GM18517 (cell line): ENCODE data around the gene CDH23.
A peak's percentile ranks its signal among the peaks of the same experiment; 100 is the strongest.

Experiments
- ATAC-seq: cut with Tn5 transposase; IDR thresholded peaks from one replicate; pipeline ENCODE4 v1.9.1; 2021; ENCODE audit warnings: mild to moderate bottlenecking, moderate library complexity; ENCODE audit not compliant: unreplicated experiment

CDH23 gene

DNA sequence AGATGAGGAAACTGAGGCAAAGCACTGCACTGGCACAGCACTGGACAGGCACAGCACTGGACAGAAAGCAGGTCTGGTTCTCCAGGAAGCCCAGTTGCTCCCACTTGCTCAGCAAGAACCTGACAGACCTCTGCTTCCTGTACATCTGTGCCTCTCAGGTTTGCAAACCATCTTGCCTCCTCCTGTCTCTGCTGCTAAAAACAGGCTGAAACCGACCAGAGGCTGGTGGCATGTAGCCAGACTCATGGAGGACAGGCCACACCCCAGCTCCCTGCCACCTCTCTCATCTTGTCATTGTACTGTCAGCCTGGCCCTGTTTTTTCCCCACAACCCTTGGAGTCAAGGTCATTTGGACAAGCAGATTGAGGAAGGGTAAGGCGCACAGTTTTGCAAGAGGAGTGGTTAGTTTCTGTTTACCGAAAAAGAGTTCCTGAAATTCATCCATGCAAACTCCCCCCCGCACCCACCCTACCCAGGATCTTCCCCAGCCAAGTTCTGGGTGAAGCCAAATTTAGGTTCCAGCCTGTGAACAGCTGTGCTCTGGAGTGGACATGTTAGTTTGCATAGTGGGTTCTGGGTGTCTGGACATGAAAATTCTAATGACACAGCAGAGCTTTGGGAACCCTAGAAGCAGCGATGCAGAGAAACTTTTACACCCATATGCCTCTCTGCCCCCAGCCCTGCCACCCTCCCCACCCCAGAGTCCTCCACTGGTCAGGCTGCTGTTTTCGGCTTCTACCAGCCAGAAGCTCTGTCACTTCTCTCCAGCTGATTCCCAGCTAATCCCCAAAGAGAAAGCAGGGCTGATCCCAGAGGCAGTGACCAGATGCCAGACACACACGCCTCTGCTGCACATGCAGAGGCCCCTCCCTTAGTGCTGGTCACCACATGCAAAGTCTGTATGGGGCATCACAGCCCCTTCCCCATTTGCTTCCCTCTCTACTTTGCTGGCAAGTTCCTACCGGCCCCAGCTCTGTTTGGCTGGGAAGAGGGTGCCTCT, 331.3 kb downstream of the CDH23 start:
- ATAC-seq, result peak; percentile 60

DNA sequence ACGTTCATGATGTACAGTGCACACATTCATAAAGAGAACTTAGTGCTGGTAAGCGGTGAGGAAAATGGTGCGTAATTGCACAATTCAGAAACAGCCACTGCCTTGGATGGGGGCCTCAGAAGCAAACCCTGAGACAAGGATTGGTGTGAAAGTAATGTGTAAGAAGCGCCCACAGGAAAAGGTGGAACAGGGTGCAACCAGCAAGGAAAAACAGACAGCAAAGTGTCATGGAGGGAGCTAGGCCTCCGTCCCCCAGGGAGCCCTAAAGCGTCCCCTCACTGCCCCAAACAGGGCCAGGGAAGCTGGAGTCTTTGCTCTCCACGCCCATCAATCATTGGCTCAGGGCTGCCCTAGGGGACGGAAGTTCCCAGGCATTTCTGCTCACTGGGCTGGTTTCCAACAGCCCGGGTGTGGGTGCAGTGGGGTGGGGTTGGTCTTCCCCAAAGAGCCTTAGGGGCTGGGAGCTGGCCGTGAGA, 332.5 kb downstream of the CDH23 start:
- no peak for ATAC-seq

DNA sequence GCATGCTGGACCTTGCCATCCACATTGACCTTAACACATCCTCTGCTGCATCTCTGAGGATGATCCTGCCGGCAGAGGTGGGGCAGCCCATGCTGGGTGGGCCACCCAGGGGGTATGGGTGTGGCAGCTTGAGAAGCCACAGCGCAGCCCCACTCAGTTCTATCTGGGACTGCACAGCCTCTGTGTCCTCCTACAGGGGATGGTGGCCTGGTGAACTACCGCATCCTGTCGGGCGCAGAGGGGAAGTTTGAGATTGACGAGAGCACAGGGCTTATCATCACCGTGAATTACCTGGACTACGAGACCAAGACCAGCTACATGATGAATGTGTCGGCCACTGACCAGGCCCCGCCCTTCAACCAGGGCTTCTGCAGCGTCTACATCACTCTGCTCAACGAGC, 335.1 kb downstream of the CDH23 start:
- ATAC-seq, result no peak

DNA sequence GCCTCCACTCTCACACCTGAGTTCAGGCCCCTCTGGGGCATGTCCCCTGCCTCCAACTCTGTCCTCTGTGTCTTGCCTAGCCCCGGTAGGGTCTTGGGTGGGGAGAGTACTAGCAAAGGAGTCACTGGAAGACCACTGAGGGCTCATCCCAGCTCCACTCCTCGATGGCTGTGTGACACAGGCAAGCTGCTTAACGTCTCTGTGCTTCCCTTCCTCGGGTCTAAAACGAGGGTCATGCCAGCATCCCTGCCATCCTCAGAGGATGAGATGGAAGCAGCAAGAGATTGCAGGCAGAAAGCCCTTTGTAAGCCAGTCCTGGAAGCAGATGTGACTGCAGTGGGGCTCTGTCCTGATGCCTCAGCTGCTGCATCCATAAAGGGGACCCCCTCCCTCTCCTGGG, 338.1 kb downstream of the CDH23 start:
- no peak for ATAC-seq

DNA sequence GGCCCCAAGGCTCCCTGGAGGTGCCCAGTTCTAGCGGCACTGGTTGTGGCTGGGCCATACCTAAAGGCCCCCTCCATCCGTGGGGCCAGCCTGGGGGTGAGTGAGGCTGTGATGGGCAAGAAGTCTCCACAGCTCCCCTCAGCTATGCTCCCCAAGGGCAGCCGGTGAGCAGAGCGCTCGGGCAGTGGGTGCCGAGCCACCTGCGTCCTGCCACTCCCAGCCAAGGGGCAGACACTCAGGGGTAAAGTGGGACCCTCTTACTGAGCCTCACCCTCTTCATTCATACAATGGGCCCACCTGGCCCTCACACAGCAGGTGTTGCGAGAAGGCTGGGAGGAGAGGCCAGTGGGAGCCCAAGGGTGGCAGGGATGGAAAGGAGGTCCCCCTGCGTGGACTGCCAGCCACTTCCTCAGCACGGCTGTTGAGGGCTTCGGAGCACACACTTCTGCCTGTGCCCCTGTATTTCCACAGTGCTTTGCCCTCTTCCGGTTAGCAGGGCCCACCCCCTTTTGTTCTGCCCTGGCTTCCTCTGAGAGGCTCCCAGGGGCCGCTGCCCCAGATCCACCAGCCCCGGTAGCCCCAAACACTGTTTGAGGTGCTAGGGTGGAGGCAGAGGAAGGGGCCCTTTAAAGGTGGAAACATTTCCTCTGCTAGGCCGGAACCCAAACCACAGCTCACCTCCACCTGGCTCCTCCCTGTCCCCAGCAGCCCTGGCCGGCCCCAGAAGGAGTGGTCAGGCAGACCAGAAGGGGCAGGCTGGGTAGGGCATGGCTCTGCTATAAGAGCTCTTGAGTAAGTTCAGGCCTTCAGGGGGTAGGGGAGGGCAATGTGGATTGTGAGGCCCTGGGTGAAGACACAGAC, 339.2 kb downstream of the CDH23 start:
- no peak for ATAC-seq

DNA sequence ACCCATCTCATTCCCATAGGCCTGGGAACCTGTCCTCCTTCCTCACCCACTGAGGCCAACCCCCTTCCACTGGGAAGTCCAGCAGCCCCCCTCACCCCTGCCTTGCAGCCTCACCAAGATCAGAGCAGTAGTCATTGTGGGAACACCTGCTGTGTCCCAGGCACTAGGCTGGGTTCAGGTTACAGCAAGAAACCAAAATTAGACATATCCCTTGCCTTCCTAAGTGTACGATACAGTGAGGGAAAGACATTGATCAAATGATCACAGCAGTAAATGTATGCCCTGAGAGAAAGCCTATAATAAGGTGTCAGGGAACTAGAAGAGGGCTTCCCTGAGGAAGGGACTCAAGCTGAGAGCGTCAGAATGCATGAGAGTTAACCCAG, 339.8 kb downstream of the CDH23 start:
- no peak for ATAC-seq

DNA sequence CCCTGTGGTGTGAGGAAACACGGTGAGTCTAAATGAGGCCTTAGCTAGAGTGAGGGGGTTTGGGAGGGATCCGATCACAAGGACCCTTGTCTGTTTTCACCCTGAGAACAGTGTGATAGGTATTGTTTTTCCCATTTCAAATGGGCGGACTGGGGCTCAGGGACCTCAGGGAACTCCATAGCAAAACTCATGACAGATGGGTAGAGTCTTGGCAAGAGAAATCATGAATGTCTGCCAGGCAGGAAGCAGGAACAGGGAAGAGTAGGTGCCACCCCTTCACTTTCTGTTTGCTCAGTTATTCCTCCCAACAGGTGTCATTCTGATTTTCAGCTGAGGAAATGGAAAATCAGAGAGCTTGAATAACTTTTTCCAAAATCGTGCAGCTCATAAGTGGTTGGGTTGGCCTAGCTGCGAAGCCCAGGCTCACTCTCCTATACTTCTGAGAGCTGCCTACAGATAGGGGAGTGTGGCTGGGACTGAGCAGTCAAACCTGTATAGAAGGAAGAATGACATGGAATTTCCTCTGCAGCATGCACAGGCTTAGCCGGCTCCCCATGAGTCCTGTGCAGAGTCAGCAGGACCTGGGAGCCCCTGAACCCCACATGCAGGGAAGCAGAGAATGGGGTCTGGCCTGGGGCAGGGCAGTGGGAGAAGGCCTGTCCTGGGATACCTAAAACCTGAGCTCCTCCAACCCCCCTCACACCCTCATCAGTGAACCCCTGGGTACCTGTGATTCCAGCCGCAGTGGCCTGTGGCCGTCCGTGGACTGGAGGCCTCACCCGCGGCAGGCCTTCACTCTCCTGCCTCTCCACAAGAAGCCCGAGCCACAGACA, 340.5 kb downstream of the CDH23 start:
- no peak for ATAC-seq

DNA sequence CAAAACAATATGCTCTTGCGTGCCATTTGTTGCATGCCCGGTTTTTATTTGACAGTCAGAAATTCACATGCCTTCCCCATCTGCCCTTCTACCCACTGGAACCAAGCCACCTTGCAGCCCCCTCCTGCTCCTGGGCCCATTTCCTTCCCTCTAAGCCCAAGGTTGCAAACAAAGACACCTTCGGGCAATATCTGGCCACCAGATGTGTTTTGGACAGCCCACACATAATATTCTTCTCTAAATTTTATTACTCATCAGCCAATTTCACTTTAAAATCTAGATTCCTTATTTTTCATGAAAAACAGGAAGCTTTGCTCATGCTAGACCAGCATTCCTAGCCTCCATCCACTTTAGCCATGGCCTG, 341.1 kb downstream of the CDH23 start:
- no peak for ATAC-seq

DNA sequence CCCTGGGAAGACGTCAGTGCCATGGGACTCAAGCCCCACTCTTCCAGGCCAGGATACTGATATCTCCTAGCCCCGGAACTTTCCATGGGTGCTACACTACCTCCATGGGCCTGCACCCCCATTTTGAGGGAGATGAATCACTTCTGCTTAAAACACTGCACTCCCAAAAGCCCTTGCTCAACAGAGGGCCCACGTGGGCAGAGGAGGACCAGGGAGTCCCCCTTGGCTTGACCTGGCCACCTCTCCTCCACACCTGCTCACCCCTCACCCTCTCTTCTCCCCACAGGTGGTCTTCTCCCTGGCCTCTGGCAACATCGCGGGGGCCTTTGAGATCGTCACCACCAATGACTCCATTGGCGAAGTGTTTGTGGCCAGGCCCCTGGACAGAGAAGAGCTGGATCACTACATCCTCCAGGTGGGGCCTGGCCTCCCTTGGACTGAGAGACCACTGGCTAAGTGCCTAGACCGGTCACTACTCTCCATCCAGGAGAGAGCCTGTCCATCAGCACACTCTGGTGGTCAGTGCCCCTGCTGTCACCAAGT, 342.7 kb downstream of the CDH23 start:
- no peak for ATAC-seq

DNA sequence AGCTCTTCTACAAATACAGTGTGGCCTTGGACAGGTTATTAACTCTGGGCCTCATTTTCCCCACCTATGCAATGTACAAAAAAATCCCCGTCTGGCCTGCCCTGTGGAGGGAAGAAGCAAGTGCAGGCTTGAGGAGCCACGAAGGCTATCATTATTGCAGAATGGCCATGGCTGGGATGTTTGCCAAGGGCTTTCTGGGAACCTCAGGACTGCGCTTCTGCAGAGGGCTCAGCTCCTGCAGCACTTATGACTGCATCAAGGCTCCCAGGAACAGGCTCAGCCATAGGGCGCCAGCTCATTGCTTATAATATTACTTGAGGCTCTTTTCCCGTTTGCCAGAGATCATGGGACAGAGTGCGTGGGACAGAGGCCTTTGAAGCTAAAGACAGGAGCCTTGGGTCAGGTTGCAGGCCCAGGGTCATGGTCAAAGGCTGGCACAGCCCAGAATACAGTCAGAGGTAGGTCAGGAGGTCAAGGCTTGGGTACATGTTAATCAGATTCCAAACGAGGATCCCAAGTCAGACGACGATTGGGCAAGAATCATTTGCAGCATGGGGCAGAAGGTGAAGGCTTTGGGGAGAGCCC, 343.4 kb downstream of the CDH23 start:
- ATAC-seq, result no peak

DNA sequence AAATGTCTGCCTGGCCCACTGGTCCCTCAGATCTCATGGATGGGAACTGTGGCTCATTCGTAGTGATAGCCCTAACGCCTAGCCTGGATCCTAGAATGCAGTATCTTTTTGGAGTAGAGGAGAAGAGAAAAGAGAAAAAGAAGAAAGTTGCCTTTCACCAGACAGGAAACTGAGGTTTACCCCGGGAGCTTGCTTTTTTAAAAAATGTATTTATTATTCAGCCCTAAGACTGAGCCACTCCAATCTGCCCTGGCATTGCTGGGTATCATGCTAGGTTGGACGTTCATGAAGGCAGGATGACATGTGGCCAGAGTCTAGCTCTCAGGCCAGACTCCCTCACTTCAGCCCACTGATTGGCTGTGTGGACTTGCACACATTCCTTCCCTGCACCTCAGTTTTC, 344.3 kb downstream of the CDH23 start:
- ATAC-seq, result no peak

DNA sequence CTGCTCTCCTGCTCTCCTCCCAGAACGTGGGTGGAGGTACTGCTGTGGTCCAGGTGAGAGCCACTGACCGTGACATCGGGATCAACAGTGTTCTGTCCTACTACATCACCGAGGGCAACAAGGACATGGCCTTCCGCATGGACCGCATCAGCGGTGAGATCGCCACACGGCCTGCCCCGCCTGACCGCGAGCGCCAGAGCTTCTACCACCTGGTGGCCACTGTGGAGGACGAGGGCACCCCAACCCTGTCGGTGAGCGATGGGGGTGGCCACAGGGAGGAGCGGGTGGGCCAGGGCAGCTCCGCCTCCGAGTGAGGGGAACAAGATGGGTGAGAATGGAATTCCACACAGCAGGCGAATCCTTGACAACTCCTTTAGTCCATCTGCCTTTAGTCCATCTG, 345.0 kb downstream of the CDH23 start:
- no peak for ATAC-seq

DNA sequence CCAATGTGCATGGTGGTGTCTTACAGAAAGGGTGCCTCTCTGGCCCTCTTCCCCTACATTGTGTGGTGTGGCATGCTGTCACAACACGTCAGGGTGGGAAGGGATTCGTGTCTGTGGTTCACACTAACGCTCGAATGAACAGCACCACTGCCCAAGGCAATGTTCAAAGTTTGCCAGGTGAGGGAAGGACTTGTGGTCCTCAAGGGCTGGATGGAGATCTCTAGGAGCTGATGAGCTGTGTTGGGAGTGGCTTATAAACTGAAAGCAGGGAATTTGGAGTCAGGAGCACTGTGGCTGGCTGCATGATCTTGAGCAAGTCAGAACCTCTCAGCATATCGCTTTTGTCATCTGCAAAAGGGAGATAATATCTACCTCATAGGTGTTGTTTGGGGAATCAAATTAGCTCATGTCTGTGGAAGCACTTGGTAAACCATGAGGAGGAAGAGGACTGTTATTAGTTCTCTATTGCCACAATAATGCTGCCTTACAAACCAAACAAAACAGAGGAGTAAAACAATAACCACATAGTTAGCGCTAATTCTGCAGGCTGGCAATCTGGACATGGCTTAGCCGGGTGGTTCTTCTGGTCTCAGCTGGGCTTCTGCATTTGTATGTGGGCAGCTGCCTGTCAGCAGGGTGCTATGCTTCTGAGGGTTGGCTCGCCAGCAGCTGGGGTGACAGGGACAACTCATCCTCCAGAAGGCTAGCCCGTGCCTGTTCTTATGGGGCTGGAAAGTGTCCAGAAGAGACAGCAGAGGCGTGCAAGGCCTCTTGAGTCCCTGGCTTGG, 345.8 kb downstream of the CDH23 start:
- ATAC-seq, result no peak

DNA sequence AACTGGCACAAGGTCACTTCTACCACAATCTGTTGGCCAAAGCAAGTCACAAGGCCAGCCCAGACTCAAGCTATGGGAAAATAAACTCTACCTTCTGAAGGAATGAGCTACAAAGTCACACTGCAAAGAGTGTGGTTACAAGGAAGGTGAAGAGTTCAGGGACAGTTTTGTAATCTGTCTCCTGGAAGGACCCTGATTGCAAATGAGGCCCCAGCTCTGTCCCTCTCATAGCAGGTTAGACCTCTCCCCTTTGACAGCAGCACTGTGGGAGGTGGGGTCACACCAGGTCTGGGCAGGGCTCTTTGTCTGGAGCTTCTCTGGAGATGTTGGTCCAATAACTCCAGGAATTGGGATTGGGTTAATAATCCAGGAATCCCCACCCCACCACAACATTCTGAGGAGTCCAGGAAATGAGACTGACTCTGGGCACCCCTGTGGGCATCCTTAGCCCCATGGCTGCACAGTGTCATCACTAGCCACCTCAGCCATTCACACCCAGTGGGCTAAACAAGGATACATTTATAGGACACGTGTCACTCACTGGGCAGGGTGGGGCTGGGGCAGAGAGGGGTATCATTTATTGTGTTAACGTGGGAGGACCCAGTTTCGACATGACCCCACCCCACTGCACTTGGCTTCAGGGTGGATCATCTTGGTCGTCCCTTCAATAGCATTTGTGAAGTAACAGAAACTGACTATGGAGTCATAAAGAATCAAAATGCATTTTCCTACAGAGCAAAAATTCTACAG, 346.5 kb downstream of the CDH23 start:
- no peak for ATAC-seq

DNA sequence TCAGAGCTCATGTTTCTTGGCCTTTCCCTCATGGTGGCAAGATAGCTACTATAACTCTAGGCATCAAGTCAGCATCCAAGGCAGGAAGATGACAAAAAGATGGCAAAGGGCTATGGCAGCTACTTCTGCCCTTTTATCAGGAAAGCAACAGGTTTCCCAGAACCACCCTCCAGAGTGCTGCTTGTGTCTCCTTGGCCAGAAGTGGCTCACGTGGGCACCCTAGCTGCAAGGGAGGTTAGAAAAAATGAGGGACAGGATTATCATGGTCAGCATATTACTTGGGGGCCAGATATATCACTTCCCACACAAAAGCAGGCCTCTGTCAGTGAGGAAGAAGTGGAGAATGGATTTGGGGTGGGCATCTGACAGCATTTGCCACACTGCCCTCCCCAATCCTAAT, 347.1 kb downstream of the CDH23 start:
- no peak for ATAC-seq

DNA sequence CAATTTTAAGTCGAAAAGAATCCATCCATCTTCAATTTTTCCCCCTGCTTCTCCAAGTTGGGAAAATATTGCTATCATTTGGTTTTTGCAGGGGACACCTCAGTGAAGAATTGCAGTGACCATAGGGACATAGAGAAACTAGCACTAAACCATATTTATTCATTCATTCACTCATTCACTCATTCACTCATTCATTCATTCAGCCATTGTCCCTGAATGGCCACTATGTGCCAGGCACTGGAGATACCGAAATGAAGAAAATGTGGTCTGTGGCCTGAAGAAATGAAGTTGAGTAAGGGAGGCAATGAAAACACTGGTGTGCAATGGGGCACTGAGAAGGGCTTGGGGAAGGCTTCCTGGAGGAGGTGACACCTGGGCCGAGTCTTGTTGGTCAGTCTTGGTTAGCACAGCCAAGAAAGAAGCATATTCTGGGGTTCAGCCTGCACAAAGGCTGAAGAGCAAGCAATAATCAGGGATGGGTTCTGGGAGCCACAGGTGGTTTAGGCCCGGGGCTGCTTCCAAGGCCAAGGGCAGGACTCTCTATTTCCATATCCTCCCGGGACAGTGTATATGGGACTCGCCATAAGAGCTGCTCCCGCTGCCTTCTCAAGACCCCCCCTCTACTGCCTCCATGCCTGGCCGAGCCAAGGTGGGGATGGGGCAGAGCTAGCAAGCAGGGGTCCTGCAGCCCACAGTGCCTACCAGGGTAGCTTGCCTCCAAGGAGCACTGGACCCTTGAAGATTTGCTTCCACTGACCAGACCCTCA, 348.4 kb downstream of the CDH23 start:
- no peak for ATAC-seq

DNA sequence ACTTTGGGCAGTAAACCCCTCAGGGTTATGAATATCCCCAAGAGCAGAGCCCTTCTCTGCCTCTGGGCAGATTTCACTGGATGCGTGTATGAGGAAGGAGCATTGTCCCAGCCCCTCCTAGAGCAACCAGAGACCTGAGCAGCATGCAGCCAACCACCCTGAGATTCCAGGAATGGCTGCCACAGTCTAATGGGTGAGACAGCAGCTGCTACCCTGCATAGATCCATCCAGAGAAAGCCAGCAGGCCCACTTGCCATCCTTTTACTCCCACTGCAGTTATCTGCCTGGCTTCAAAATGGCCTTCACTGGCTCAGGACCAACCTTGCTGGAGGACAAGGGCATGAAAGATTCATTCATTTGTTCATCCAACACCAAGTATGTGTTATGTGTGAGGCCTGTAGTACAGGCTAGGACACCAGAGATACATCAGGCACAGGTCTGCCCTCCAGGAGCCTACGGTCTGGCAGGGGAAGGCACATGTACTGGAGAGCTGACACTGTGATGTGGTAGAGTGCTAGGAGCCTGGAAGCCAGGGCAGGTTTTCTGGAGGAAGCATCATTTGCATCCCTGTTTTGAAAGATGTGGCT, 349.0 kb downstream of the CDH23 start:
- ATAC-seq, result no peak
